HG03139 (cell line): ENCODE data around the gene TSHZ3.

Experiments used
- ATAC-seq: cut with Tn5 transposase; IDR thresholded peaks from one replicate; pipeline ENCODE4 v1.9.1; 2021; ENCODE audit not compliant: unreplicated experiment

The TSHZ3 gene

DNA sequence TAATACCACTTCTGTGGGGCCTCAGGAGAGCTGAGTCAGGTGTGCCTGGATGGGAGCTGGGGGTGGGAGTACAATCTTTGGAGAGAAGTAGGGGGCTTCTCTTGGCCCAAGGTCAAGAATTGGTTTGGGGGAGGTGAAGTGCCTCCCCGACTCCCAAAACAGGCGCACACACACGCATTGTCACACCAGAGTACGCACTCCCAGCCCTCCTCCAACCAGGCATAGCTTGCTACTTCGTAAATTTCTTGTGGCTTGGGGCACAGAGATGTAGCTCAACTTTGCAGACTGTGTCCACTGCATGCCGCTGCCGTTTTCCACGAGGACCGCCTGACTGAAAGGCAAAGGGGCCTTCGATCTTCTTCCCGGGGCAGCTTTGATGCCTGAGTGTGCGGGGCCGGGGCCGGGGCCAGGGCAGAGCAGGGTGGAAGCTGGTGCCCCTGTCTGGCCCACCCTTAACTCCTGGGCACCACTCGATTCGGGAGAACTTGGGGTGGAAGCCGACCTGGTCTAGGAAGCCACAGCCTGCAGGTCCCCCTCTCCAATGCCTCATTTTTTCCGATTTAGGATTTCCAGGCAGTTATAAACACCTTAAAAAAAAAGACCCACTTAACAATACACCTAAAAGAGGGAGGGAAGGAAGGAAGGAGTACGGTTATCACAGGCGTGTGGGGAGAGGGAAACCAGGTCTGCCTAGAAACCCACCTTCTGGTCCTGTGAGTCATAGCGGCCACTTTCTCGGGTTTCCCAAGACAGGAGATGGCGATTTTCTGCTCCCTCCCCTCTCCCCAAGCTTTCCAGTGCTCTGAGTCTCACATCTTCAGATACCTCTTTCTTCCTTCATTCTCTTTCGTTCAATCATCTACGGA lies 5.8 kb upstream of the TSHZ3 start:
- ATAC-seq: no peak

DNA sequence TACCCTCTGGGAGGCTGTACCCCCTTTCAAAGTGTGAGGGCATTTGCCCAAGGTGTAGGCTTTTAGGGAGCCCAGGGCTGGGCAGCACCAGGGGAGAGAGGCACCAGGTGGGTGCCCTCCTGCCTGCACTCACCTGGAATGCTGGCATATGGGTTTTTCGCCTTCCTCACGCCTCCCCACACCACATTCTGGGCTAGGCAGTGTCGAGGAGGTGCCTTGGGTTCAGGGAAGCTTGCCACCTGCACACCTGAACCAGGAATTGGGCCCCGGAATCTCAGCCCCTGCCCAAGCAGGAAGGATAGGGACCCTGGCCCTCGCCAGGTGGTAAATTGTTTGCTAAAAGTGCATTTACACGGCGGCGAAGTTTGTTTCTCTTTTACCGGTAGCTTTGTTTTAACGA lies 5.1 kb upstream of the TSHZ3 start:
- no peak for ATAC-seq

DNA sequence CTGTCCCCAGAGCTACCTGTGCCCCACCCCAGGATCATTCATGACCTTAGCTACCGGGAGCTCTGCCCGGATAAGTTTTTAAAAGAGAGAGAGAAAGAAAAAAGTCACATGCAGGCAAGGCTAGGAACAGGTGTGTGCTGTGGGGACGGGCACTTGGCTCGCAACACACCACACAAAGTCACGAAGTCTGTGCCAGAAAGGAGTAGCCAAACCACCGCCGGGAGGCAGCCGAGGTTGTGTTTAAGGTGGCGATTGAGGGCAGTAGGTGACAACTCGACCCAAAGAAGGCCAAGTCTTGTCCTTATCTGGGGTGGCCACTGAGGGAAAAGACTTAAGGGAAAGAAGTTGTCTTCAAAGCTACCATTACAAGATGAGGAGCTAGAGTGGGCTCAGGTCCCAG lies 4.6 kb upstream of the TSHZ3 start:
- ATAC-seq: no peak

DNA sequence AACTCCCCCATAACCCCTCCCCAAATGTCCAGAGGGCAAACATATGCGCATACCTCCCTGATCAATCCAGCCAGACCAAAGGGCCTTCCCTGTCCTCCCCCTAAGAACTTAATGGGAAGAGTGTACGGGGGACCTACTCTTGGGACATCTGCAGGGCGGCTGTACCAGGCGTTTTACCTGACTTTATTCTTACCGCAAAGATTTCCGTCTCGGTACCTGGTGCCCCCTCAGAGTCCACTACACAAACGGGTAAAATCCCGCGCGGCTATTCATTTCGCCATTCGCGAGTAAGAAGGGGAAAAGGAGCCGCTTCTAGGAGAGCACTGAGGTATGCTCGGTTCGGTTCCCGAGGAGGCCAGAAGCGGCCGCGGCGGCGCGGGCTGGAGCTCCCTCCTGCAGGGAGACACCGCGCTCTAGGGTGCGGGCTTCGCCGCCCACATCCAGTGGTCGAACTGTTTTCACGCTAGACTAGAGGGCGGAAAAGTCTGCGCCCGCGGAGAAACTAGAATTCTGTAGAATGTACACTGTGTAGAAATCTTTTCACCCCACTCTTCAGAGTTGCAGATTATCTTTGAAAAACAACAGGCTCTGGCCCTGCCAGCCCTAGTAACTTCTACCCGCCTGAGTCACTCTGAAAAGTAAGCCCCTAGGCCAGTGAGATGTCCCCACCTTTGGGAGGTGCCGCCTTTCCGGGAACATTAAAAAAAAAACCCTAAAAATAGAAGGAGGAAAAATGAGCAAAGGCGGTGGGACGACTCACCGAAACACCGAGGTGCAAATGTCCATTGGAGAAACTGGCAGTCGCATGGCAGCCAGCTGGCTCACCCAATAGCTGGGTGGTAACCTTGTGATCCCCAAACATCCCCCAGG lies 3.8 kb upstream of the TSHZ3 start:
- ATAC-seq: no peak

- no peak for ATAC-seq
These were observed 3.1 kb upstream of the TSHZ3 start for GRCh38 chr19:31352296-31352781.

- ATAC-seq: no peak
These were observed 2.6 kb upstream of the TSHZ3 start for GRCh38 chr19:31351855-31352195.

GRCh38 chr19:31351056-31351854 lies 2.0 kb upstream of the TSHZ3 start:
- no peak for ATAC-seq

GRCh38 chr19:31350693-31351055 lies 1.4 kb upstream of the TSHZ3 start:
- no peak for ATAC-seq

DNA sequence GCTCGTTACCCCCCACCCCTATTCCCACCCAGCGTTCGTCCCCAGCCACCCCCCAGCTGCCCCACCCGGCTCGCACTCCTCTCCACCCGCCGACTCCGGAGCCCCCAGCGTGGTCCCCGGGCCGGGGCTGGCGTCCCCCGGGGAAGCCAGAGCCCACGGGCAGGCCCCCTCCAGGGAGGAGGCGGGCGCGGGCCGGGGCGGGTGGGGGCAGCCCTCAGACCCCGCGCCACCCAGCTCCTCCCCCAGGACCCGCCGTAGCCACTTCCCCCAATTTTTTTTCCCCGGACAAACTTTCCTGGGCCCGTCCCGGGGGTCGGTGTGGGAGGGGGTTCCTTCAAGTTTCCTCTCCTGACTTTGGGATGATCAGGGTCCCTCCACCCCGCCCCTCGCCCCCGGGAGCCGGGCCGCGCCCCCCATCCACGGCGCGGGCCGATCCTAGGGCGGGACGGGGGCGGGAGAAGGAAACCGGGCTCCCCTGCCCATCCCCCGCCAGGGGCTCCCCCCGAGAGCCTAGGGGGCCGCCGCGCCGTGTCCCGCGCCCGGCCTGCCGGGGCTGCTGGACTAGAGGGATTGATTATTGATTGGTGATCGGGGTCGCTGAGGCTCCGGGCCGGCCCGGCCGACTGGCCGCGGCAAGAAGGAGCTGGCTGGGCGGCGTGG lies 927 bp upstream of the TSHZ3 start:
- no peak for ATAC-seq

- ATAC-seq: no peak
These were observed 616 bp downstream of the TSHZ3 start for GRCh38 chr19:31348481-31349159.

GRCh38 chr19:31347828-31348392 lies 1.3 kb downstream of the TSHZ3 start:
- ATAC-seq: no peak

DNA sequence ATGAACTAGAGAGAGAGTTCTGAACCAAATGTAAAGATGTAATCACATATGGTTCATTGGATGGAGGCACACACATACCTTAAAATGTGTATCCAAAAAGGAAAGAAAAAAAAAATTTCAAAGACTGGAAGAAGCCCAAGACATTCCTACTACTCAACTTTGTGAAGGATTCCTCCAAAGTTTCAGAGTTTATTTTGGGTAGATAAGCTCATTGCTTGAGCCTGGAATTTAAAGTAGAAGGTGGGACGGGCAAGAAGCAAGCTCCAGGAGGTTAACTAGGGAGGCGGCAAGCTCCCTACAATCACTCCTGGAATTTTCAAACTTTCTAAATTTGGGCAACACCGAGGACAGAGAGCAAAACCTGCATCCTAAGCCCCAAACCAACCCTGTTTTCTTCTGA lies 1.9 kb downstream of the TSHZ3 start:
- no peak for ATAC-seq

GRCh38 chr19:31346184-31347059 lies 2.8 kb downstream of the TSHZ3 start:
- no peak for ATAC-seq

DNA sequence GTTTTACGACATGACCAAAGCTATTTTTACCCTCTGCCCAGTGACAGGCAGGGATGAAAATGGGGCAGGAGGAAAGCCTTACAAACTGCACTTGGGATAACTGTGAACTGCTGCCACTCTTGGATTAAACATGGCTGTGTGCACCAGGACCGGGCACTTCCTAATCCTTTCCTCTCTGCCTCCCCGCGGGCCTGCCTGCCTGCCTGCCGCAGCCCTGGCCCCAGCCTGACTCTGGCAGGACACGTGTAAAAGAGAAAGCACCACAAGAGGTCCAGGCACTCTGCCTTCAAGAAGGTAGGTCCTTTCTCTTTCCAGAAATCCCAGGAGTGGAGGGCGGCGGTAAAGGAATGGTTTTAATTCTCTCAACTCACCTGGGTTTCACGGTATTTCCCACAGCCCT lies 4.8 kb downstream of the TSHZ3 start:
- ATAC-seq: no peak

DNA sequence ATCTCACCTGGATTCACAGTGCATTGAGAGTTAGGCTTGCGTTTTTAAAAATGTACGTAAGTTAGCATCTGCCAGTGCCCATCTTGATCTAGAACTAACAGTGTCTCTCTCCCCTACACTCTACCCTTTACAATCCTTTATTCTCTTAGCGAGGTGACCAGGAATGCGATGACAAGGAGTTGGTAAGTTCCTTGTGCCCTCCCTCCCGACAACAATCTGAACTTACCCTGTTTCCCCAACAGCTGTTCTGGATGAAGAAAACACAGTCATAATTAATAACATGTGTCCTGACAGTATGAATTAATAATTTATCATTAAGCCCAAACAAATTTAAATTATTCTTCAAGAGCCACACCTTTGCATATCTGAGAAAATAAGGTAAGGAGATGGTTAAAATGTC lies 6.3 kb downstream of the TSHZ3 start:
- ATAC-seq: no peak

GRCh38 chr19:31340042-31341025 lies 8.9 kb downstream of the TSHZ3 start:
- no peak for ATAC-seq

DNA sequence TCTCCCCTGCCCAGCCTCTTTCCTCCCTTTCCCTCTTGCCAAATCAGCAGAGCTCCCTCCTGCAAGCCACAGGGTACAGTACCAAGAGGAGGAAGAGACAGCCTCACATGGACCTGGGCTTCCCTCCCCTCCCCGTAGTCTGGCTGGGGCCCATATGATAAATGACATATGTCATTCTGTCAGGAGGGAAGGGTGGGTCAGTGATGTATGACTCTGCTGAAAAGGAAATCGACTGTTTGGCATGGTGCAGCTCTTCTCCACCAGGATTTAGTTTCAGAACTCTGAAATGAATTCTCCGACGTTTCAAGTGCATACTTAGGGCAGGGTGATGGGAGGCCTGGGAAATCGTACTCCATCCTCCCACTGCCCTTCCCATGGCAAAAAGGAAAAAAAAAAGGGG lies 9.8 kb downstream of the TSHZ3 start:
- no peak for ATAC-seq
